CD4-positive, alpha-beta T cell treated with Interleukin-10 for 1 hour (primary cell): ENCODE results near the gene CACNA2D2.

ENCODE experiments used
- DNase-seq: peaks from one replicate; pipeline ENCODE4 v3.0.0-alpha.2; 2020

CACNA2D2 gene

GRCh38 chr3:50358911-50359759 lies 144.3 kb downstream of the CACNA2D2 start, which contains the start of gene TMEM115:
TMEM115 (minus strand) TSS chr3:50359521; CDS start chr3:50359063, 458 bp downstream.
- peak; percentile 98 for DNase-seq

GRCh38 chr3:50358355-50358910 lies 145.0 kb downstream of the CACNA2D2 start:
- no peak for DNase-seq

GRCh38 chr3:50357481-50357880 lies 146.0 kb downstream of the CACNA2D2 start:
- DNase-seq, result no peak

GRCh38 chr3:50356553-50356952 lies 146.9 kb downstream of the CACNA2D2 start:
- no peak for DNase-seq

- DNase-seq, result no peak
These were observed 147.4 kb downstream of the CACNA2D2 start for GRCh38 chr3:50355829-50356552.

- DNase-seq, result no peak
These were observed 148.6 kb downstream of the CACNA2D2 start for GRCh38 chr3:50354850-50355249.

- DNase-seq, result no peak
These were observed 149.2 kb downstream of the CACNA2D2 start for GRCh38 chr3:50354186-50354764.

- DNase-seq, result no peak
These were observed 150.0 kb downstream of the CACNA2D2 start for GRCh38 chr3:50353245-50354004.

- DNase-seq, result no peak
These were observed 150.7 kb downstream of the CACNA2D2 start for GRCh38 chr3:50352781-50353180.

- no peak for DNase-seq
These were observed 152.1 kb downstream of the CACNA2D2 start for GRCh38 chr3:50351323-50351697.

- peak; percentile 99 for DNase-seq
These were observed 152.7 kb downstream of the CACNA2D2 start, which contains the start of the genes CYB561D2 and NPRL2 for GRCh38 chr3:50350527-50351322. CYB561D2 (plus strand) TSS chr3:50350862; CDS start chr3:50351434, 572 bp downstream. NPRL2 (minus strand) TSS chr3:50350775; CDS start chr3:50350652, 123 bp downstream.

GRCh38 chr3:50350213-50350526 lies 153.3 kb downstream of the CACNA2D2 start:
- DNase-seq, result no peak

- peak; percentile 88 for DNase-seq
These were observed 156.1 kb downstream of the CACNA2D2 start for GRCh38 chr3:50347187-50347813.

- DNase-seq, result peak; percentile 80
These were observed 157.7 kb downstream of the CACNA2D2 start, which contains the start of gene ZMYND10 for GRCh38 chr3:50345586-50346234. ZMYND10 (minus strand) TSS chr3:50345732; CDS start chr3:50345579, 153 bp downstream.

- DNase-seq, result no peak
These were observed 158.4 kb downstream of the CACNA2D2 start for GRCh38 chr3:50345008-50345407.

GRCh38 chr3:50342813-50343633 lies 160.4 kb downstream of the CACNA2D2 start:
- no peak for DNase-seq

GRCh38 chr3:50341996-50342650 lies 161.3 kb downstream of the CACNA2D2 start:
- no peak for DNase-seq

GRCh38 chr3:50341537-50341936 lies 161.9 kb downstream of the CACNA2D2 start:
- no peak for DNase-seq
